ENCODE data around the gene RPUSD1.

The RPUSD1 gene

GRCh38 chr16:813204-813915, 25.2 kb upstream of the RPUSD1 start:
- H3K4me3 ChIP-seq (ENCODE audit: low read length) = no peak overlapping the region
- no peak for DNase-seq (ENCODE audit: low read depth)
- peak; percentile 59 for TF ChIP-seq CTCF (conservative IDR thresholded peaks at IDR 0.05; ENCODE audit: low read depth, low read length)

GRCh38 chr16:808085-808386, 19.9 kb upstream of the RPUSD1 start:
- H3K4me3 ChIP-seq (ENCODE audit: low read length) = peak overlapping the region; percentile 55
- no peak for TF ChIP-seq CTCF (conservative IDR thresholded peaks at IDR 0.05; ENCODE audit: low read depth, low read length)
- no peak for DNase-seq (ENCODE audit: low read depth)

GRCh38 chr16:807347-808084, 19.3 kb upstream of the RPUSD1 start:
- DNase-seq (ENCODE audit: low read depth) = peak; percentile 61
- peak overlapping the region; percentile 76 for H3K4me3 ChIP-seq (ENCODE audit: low read length)
- no peak for TF ChIP-seq CTCF (conservative IDR thresholded peaks at IDR 0.05; ENCODE audit: low read depth, low read length)

- TF ChIP-seq CTCF (conservative IDR thresholded peaks at IDR 0.05; ENCODE audit: low read depth, low read length) = no peak
- DNase-seq (ENCODE audit: low read depth) = no peak
- no peak overlapping the region for H3K4me3 ChIP-seq (ENCODE audit: low read length)
Observed at GRCh38 chr16:805474-805873, 17.3 kb upstream of the RPUSD1 start.

- DNase-seq (ENCODE audit: low read depth) = no peak
- no peak for TF ChIP-seq CTCF (conservative IDR thresholded peaks at IDR 0.05; ENCODE audit: low read depth, low read length)
- no peak overlapping the region for H3K4me3 ChIP-seq (ENCODE audit: low read length)
Observed at GRCh38 chr16:804193-805048, 16.2 kb upstream of the RPUSD1 start.

GRCh38 chr16:803754-804080, 15.5 kb upstream of the RPUSD1 start:
- DNase-seq (ENCODE audit: low read depth) = no peak
- H3K4me3 ChIP-seq (ENCODE audit: low read length) = no peak overlapping the region
- no peak for TF ChIP-seq CTCF (conservative IDR thresholded peaks at IDR 0.05; ENCODE audit: low read depth, low read length)
